OCI-LY7 (cell line): Measurements from ENCODE around the gene APOL3. TPM values are rescaled to one million over a fixed set of nuclear protein-coding genes. Genes with fewer than 3 reads are reported as not detected.

Source experiments
- BruUV-seq: library from RNA; stranded (reverse); fragments of 400-500 nt; replicated peaks from 2 replicates; lab custom pipeline; 2021; lab: Mats Ljungman, UMichigan
- CTCF ChIA-PET: fragments of 300-600 bp; sonication (Branson Sonifier 250); formaldehyde crosslinking; loops from one replicate; lab custom pipeline; 2022; ENCODE audit warnings: antibody characterized with exemption; ENCODE audit not compliant: unreplicated experiment; lab: Charles Lee
- POLR2A ChIA-PET: fragments of 300-600 bp; sonication (Branson Sonifier 250); formaldehyde crosslinking; loops from one replicate; lab custom pipeline; 2022; ENCODE audit warnings: antibody characterized with exemption; lab: Charles Lee
- DNase-seq: peaks from one replicate; pipeline ENCODE4 v3.0.0-alpha.2; 2015; ENCODE audit warnings: low spot score
- H2AFZ ChIP-seq: fragments of 200-600 bp; sonication (generic), shearing (Covaris generic); 2 replicates; pipeline ENCODE4 v1.6.1; 2014; ENCODE audit warnings: mild to moderate bottlenecking, antibody characterized with exemption, low read length, moderate library complexity
- H3K27ac ChIP-seq: fragments of 200-600 bp; sonication (generic); 2 replicates; pipeline ENCODE4 v1.5.1; 2014; ENCODE audit warnings: mixed run types, low read depth, mild to moderate bottlenecking, moderate library complexity, low read length, inconsistent platforms; ENCODE audit not compliant: poor library complexity, severe bottlenecking
- H3K36me3 ChIP-seq: fragments of 200-600 bp; sonication (generic); 2 replicates; pipeline ENCODE4 v1.6.1; 2014; ENCODE audit warnings: mild to moderate bottlenecking, antibody characterized with exemption, low read length, moderate library complexity, mixed read lengths; ENCODE audit not compliant: insufficient read depth
- H3K4me1 ChIP-seq: fragments of 200-600 bp; sonication (generic); 2 replicates; pipeline ENCODE4 v1.5.1; 2014; ENCODE audit warnings: mild to moderate bottlenecking, low read length; ENCODE audit not compliant: insufficient read depth, poor library complexity, severe bottlenecking
- H3K4me2 ChIP-seq: fragments of 200-600 bp; sonication (generic); 2 replicates; pipeline ENCODE4 v1.6.1; 2014; ENCODE audit warnings: mild to moderate bottlenecking, low read length
- H3K4me3 ChIP-seq: fragments of 200-600 bp; sonication (generic); 2 replicates; pipeline ENCODE4 v1.5.1; 2014; ENCODE audit warnings: mild to moderate bottlenecking, low read depth, low read length; ENCODE audit not compliant: poor library complexity, severe bottlenecking
- H3K79me2 ChIP-seq: fragments of 200-600 bp; sonication (generic); 2 replicates; pipeline ENCODE4 v1.6.1; 2016; ENCODE audit warnings: low read depth, mild to moderate bottlenecking, low read length, moderate library complexity, mixed read lengths; ENCODE audit not compliant: insufficient read depth
- H3K9me2 ChIP-seq: fragments of 200-600 bp; sonication (generic); 2 replicates; pipeline ENCODE4 v1.6.1; 2016; ENCODE audit warnings: mild to moderate bottlenecking, low read length, mixed read lengths; ENCODE audit not compliant: insufficient read depth
- H3K9me3 ChIP-seq: fragments of 200-600 bp; sonication (generic); 2 replicates; pipeline ENCODE4 v1.6.1; 2014; ENCODE audit warnings: mild to moderate bottlenecking, mixed run types, low read length, mixed read lengths
- H4K20me1 ChIP-seq: fragments of 200-600 bp; sonication (generic); 2 replicates; pipeline ENCODE4 v1.6.1; 2014; ENCODE audit warnings: mild to moderate bottlenecking, antibody characterized with exemption, low read length, moderate library complexity, mixed read lengths; ENCODE audit not compliant: insufficient read depth
- EZH2phosphoT487 ChIP-seq: fragments of 200-600 bp; sonication (generic); IDR thresholded peaks from 2 replicates; pipeline ENCODE4 v1.6.1; 2018; ENCODE audit warnings: low read depth, borderline replicate concordance, mild to moderate bottlenecking, mixed run types, antibody characterized with exemption, low read length, moderate library complexity, mixed read lengths
- intact Hi-C: fragments of 100-400 bp; cut with micrococcal nuclease; formaldehyde crosslinking; loops from one replicate; pipeline ENCODE4 v1.10.0; 2022; ENCODE audit not compliant: unreplicated experiment
- total RNA-seq, 2 experiments: library from RNA; depleted of rRNA in 1 of 2; stranded (reverse); fragments of >200 nt in 1 of 2; shearing (Covaris generic) in 1 of 2; gene quantifications; 2 replicates each; pipeline ENCODE4 v1.2.3, GENCODE V29; 2014 to 2022
- TF ChIP-seq, protein P1 (sequence below): fragments of 200-600 bp; sonication (generic); conservative IDR thresholded peaks from 2 replicates; pipeline ENCODE4 v1.5.1; 2014; ENCODE audit warnings: mild to moderate bottlenecking, antibody characterized with exemption, low read length, moderate library complexity, mixed read lengths

The APOL3 gene
- total RNA-seq, 2 experiments from 2014 or later, result 10.7 to 19.6 TPM

GRCh38 chr22:36193577-36193976 is 33.0 kb upstream of the APOL3 start:
- TF ChIP-seq, protein P1, sequence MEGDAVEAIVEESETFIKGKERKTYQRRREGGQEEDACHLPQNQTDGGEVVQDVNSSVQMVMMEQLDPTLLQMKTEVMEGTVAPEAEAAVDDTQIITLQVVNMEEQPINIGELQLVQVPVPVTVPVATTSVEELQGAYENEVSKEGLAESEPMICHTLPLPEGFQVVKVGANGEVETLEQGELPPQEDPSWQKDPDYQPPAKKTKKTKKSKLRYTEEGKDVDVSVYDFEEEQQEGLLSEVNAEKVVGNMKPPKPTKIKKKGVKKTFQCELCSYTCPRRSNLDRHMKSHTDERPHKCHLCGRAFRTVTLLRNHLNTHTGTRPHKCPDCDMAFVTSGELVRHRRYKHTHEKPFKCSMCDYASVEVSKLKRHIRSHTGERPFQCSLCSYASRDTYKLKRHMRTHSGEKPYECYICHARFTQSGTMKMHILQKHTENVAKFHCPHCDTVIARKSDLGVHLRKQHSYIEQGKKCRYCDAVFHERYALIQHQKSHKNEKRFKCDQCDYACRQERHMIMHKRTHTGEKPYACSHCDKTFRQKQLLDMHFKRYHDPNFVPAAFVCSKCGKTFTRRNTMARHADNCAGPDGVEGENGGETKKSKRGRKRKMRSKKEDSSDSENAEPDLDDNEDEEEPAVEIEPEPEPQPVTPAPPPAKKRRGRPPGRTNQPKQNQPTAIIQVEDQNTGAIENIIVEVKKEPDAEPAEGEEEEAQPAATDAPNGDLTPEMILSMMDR, result no peak
- TF ChIP-seq EZH2phosphoT487, result no peak
- no peaks in the 10 kb centered on the region for H3K9me3 ChIP-seq
- no peaks in the 10 kb centered on the region for H4K20me1 ChIP-seq
- intact Hi-C loops, result no loop called here
- H3K79me2 ChIP-seq, result no peaks in the 10 kb centered on the region
- H3K4me2 ChIP-seq, result no peak overlapping the region
- no peaks in the 10 kb centered on the region for H3K36me3 ChIP-seq
- ChIA-PET POLR2A (no interaction called here), CTCF (no interaction called here)
- no peak overlapping the region for H3K27ac ChIP-seq
- H3K4me3 ChIP-seq, result no peak overlapping the region
- H3K9me2 ChIP-seq, result no peaks in the 10 kb centered on the region
- no TSS peak for BruUV-seq
- no peak for DNase-seq
- H3K4me1 ChIP-seq, result peaks cover 12% of the 10 kb centered on the region
- H2AFZ ChIP-seq, result no peak overlapping the region

GRCh38 chr22:36193171-36193570 is 32.6 kb upstream of the APOL3 start:
- Histone ChIP-seq H3K9me2 (no peaks in the 10 kb centered on the region), H2AFZ (no peak overlapping the region), H3K4me2 (no peak overlapping the region), H3K79me2 (no peaks in the 10 kb centered on the region), H3K9me3 (no peaks in the 10 kb centered on the region), H3K4me3 (no peak overlapping the region), H3K4me1 (peaks cover 12% of the 10 kb centered on the region), H3K27ac (no peak overlapping the region), H4K20me1 (no peaks in the 10 kb centered on the region), H3K36me3 (no peaks in the 10 kb centered on the region)
- intact Hi-C loops, result no loop called here
- CTCF ChIA-PET, result interaction anchor here (0.5 kb wide), 1 partner anchor 14 kb away, joined by 3 read pairs; no protein-coding TSS in a partner anchor
- DNase-seq, result no peak
- TF ChIP-seq EZH2phosphoT487, result no peak
- TF ChIP-seq, protein P1, result no peak
- POLR2A ChIA-PET, result no interaction called here
- no TSS peak for BruUV-seq

- no TSS peak for BruUV-seq
- H3K9me3 ChIP-seq, result no peaks in the 10 kb centered on the region
- no peak overlapping the region for H3K4me2 ChIP-seq
- no peak for DNase-seq
- TF ChIP-seq, protein P1, result no peak
- no peak for TF ChIP-seq EZH2phosphoT487
- H3K36me3 ChIP-seq, result no peaks in the 10 kb centered on the region
- H2AFZ ChIP-seq, result no peak overlapping the region
- no peaks in the 10 kb centered on the region for H3K79me2 ChIP-seq
- H3K4me1 ChIP-seq, result peaks cover 8% of the 10 kb centered on the region
- intact Hi-C loops, result no loop called here
- H4K20me1 ChIP-seq, result no peaks in the 10 kb centered on the region
- H3K4me3 ChIP-seq, result no peak overlapping the region
- POLR2A ChIA-PET, result no interaction called here
- no peak overlapping the region for H3K27ac ChIP-seq
- CTCF ChIA-PET, result interaction anchor here (0.5 kb wide), 1 partner anchor 15 kb away, joined by 3 read pairs; no protein-coding TSS in a partner anchor
- no peaks in the 10 kb centered on the region for H3K9me2 ChIP-seq
Observed at GRCh38 chr22:36192542-36192941, 32.0 kb upstream of the APOL3 start.
